HepG2 (cell line): Measurements from ENCODE around the gene GRAMD2A. TPM values are rescaled to one million over a fixed set of nuclear protein-coding genes. Genes with fewer than 3 reads are reported as not detected.

ENCODE experiments used
- AKAP8 ChIP-seq: sonication (generic); formaldehyde crosslinking; IDR thresholded peaks from 2 replicates; pipeline ENCODE4 v1.5.1; 2020; ENCODE audit warnings: mild to moderate bottlenecking, missing genetic modification reagents
- CSRNP2 ChIP-seq: sonication (generic); formaldehyde crosslinking; conservative IDR thresholded peaks from 2 replicates; pipeline ENCODE4 v1.8.0; 2022; ENCODE audit warnings: low read depth, missing genetic modification reagents
- FOXO4 ChIP-seq: sonication (generic); formaldehyde crosslinking; conservative IDR thresholded peaks from 2 replicates; pipeline ENCODE4 v1.8.1; 2023; ENCODE audit warnings: missing genetic modification reagents
- GATA4 ChIP-seq: sonication (generic); IDR thresholded peaks from 2 replicates; pipeline ENCODE4 v1.6.1; 2016; ENCODE audit warnings: antibody characterized with exemption, low read depth, borderline replicate concordance
- KDM2A ChIP-seq: sonication (generic); formaldehyde crosslinking; IDR thresholded peaks from 2 replicates; pipeline ENCODE4 v1.4.0; 2020; ENCODE audit warnings: low read depth, missing genetic modification reagents, borderline replicate concordance
- MAX ChIP-seq: IDR thresholded peaks from 2 replicates; pipeline ENCODE4 v1.6.1; 2012; ENCODE audit warnings: inconsistent platforms
- NAIF1 ChIP-seq: sonication (generic); formaldehyde crosslinking; IDR thresholded peaks from 2 replicates; pipeline ENCODE4 v1.5.0; 2020; ENCODE audit warnings: mild to moderate bottlenecking, missing genetic modification reagents, borderline replicate concordance
- PHF5A ChIP-seq: IDR thresholded peaks from one replicate; pipeline ENCODE4 v1.6.1; 2018; ENCODE audit warnings: low read depth, missing genetic modification reagents; ENCODE audit not compliant: unreplicated experiment
- PHF8 ChIP-seq: sonication (generic); formaldehyde crosslinking; IDR thresholded peaks from 2 replicates; pipeline ENCODE4 v1.5.0; 2020; ENCODE audit warnings: missing genetic modification reagents
- POLR2AphosphoS5 ChIP-seq: IDR thresholded peaks from 2 replicates; pipeline ENCODE4 v1.6.1; 2012; ENCODE audit warnings: low read depth, low read length
- RBM22 ChIP-seq: fragments of 200-400 bp; formaldehyde crosslinking; optimal IDR thresholded peaks from 2 replicates; pipeline ENCODE3; 2017; ENCODE audit warnings: mild to moderate bottlenecking, low read length, moderate library complexity
- SNRNP70 ChIP-seq: fragments of 200-400 bp; formaldehyde crosslinking; IDR thresholded peaks from 2 replicates; pipeline ENCODE4 v1.6.1; 2017; ENCODE audit warnings: mild to moderate bottlenecking, low read depth, low read length, moderate library complexity
- TRAFD1 ChIP-seq: sonication (generic); formaldehyde crosslinking; IDR thresholded peaks from 2 replicates; pipeline ENCODE4 v1.5.1; 2020; ENCODE audit warnings: missing genetic modification reagents, mild to moderate bottlenecking, borderline replicate concordance
- ZFP41 ChIP-seq: sonication (generic); formaldehyde crosslinking; IDR thresholded peaks from 2 replicates; pipeline ENCODE4 v1.4.0; 2020; ENCODE audit warnings: mild to moderate bottlenecking, missing genetic modification reagents, borderline replicate concordance
- ZMYM3 ChIP-seq: sonication (generic); formaldehyde crosslinking; IDR thresholded peaks from 2 replicates; pipeline ENCODE4 v1.5.1; 2020; ENCODE audit warnings: mild to moderate bottlenecking, missing genetic modification reagents
- ZNF687 ChIP-seq: sonication (generic); formaldehyde crosslinking; IDR thresholded peaks from 2 replicates; pipeline ENCODE4 v1.5.1; 2020; ENCODE audit warnings: mild to moderate bottlenecking, missing genetic modification reagents, moderate library complexity
- ZNF841 ChIP-seq: sonication (generic); formaldehyde crosslinking; IDR thresholded peaks from 2 replicates; pipeline ENCODE4 v1.8.1; 2023; ENCODE audit warnings: missing genetic modification reagents, borderline replicate concordance
- polyA plus RNA-seq, 8 experiments: library from polyadenylated mRNA; depleted of rRNA in 3 of 8; stranded (reverse) in 7 of 8; unstranded in 1 of 8; fragments of >200 nt; fragmentation: Illumina TruSeq in 4 of 8; extraction: Trizol in 4 of 8; gene quantifications; 2 replicates each; pipeline versions ENCODE4 v1.2.1 to v1.2.3, GENCODE V29; 2011 to 2016; ENCODE audit warnings: low read depth in 4 of 8, missing spikeins in 1 of 8, mixed read lengths in 1 of 8; ENCODE audit not compliant: insufficient read depth in 1 of 8
- total RNA-seq, 5 experiments: library from RNA; depleted of rRNA; stranded (reverse); fragments of >200 nt; fragmentation: Illumina TruSeq; extraction: Trizol; gene quantifications; 2 replicates each; pipeline ENCODE4 v1.2.3, GENCODE V29; 2016; ENCODE audit warnings: low read depth in 1 of 5

The GRAMD2A gene
- total and polyA plus RNA-seq, 2 of the 13 experiments (the other 11 are each of a cell fraction or from before 2014, with no cell fraction given): 0.04 TPM; not detected in 1

GRCh38 chr15:72198356-72199204 lies 993 bp upstream of the GRAMD2A start (continued):
- TF ChIP-seq ZNF687 (CRISPR knock-in tag): peak; percentile 49
- peak; percentile 48 for TF ChIP-seq PHF5A (CRISPR knock-in tag)
- TF ChIP-seq SNRNP70: no peak
- peak; percentile 83; the same call in 1 of the 2 replicates for TF ChIP-seq FOXO4 (CRISPR knock-in tag)
- TF ChIP-seq ZFP41: 0 out of 2 replicates have a peak, but pooled peaks have one; percentile 52
- 0 out of 2 replicates have a peak, but pooled peaks have one; percentile 21 for TF ChIP-seq MAX
- TF ChIP-seq PHF8 (CRISPR knock-in tag): 0 out of 2 replicates have a peak, but pooled peaks have one; percentile 14
- no peak for TF ChIP-seq ZMYM3 (CRISPR knock-in tag)
- TF ChIP-seq GATA4: no peak
- no peak for TF ChIP-seq NAIF1
- peak; percentile 88 for TF ChIP-seq RBM22
- TF ChIP-seq AKAP8 (CRISPR knock-in tag): peak; percentile 95
- no peak for TF ChIP-seq TRAFD1
- TF ChIP-seq ZNF841: no peak
- no peak for TF ChIP-seq CSRNP2
- TF ChIP-seq POLR2AphosphoS5: peak; percentile 64
- TF ChIP-seq KDM2A (CRISPR knock-in tag): 0 out of 2 replicates have a peak, but pooled peaks have one; percentile 56
